Right ventricle myocardium inferior (tissue), 1 donor: ENCODE data around the gene NEK1. TPM values are rescaled to one million over a fixed set of nuclear protein-coding genes. Genes with fewer than 3 reads are reported as not detected.
"Not testable (repeated sequence)": the region's sequence is repeated elsewhere in the genome, so short reads cannot be mapped to it uniquely, and the experiment has no call there.

Source experiments
- ATAC-seq: fragments of 200-7000 bp; cut with Tn5 transposase; one replicate; pipeline ENCODE4 v1.9.1; 2020; ENCODE audit warnings: mild to moderate bottlenecking, moderate library complexity
- DNase-seq: peaks from one replicate; pipeline ENCODE4 v3.0.0; 2021; ENCODE audit errors: missing footprints
- intact Hi-C: fragments of 100-400 bp; cut with DNase I; formaldehyde crosslinking; loops from one replicate; pipeline ENCODE4 v1.11.0; 2022
- total RNA-seq: library from RNA; stranded (reverse); fragmentation: NEBNext Ultra II Directional; extraction: Animal tissue kit (Norgen Biotek cat#: 25700); gene quantifications from one replicate; pipeline ENCODE4 v1.2.1, GENCODE V29; 2021
- donor health status: DM: no; HTN: yes; CAD: no; lungs with severe emphysema.

NEK1 gene
- total RNA-seq, 1 donor from 2014 or later, result 13.8 TPM

- DNase-seq, result no peak
- ATAC-seq, result no peak
- intact Hi-C loops, result no loop called here
Measured at GRCh38 chr4:169446824-169447223, 165.6 kb downstream of the NEK1 start.

DNA sequence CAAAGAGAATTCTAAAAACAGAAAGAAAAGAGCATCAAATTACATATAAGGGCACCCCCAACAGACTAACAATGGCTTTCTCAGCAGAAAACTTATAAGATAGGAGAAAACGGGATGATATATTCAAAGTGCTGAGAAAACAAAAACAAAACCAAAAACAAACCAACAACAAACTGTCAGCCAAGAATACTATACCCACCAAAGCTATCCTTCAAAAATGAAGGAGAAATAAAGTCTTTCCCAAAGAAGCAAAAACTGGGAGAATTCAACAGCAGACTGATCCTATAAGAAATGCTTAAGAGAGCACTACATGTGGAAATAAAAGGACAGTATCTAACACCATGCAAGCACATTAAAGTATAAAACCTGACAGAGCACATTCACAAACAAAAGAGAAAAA lies 168.6 kb downstream of the NEK1 start:
- no peak for ATAC-seq
- intact Hi-C loops, result no loop called here
- no peak for DNase-seq

DNA sequence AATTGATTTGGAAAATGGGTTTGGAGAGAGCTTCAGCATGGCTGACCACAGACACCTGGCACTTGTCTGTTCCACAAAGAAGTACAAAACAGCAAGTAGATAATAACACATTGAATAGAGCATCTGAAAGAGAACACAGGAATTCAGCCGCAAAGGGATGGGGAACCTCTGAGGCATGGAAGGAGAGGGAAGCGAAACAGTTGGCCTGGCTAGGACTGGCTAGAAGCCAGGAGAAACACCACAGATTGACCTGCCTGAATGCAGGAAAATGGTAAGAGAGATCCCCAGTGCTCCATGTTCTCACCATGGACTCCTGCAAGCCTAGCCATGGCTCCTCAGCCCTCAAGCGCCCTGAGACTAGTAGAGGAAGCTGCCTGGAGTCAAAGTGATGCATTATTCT lies 171.9 kb downstream of the NEK1 start:
- ATAC-seq, result no peak
- intact Hi-C loops, result no loop called here
- DNase-seq, result no peak

DNA sequence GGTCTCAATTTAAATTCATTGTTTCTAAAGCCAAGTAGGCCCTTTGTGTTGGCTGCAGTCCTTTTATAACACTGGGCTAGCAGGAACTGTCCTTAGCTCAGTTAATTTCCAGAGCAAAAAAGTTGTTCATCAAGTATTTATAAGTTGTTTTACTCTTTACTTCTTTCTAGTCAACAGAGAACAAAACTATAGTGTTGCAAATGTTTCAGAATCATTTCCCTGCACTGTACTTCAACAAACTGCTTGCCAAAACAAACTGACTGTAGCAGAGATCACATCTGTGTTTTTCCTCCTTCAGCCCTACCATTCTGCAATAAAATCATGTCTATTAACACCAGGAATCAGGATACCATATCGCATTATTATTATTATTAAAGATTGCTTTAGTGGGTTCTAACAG lies 173.1 kb downstream of the NEK1 start:
- peak; percentile 37 for ATAC-seq
- no peak for DNase-seq
- intact Hi-C loops, result no loop called here

DNA sequence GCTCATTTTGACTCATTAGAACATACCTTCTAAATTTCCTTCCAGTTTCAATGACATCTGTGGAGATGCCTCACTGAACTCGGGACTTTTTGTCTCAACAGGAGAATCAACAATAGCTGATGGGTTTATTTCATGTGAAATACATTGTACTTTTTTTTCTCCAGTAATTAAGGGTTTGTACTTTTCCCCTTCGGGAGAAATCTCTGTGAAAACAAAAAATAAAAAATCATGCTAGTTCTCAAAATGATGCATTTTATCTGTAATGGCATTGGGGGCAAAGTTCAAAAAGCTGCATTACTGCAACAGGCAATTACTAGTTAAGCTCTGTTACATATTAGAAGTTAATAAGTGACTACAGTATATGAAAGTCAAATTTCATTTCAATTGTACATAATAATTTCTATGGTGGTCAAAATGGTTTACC lies 174.3 kb downstream of the NEK1 start:
- no peak for DNase-seq
- intact Hi-C loops, result no loop called here
- ATAC-seq, result no peak

DNA sequence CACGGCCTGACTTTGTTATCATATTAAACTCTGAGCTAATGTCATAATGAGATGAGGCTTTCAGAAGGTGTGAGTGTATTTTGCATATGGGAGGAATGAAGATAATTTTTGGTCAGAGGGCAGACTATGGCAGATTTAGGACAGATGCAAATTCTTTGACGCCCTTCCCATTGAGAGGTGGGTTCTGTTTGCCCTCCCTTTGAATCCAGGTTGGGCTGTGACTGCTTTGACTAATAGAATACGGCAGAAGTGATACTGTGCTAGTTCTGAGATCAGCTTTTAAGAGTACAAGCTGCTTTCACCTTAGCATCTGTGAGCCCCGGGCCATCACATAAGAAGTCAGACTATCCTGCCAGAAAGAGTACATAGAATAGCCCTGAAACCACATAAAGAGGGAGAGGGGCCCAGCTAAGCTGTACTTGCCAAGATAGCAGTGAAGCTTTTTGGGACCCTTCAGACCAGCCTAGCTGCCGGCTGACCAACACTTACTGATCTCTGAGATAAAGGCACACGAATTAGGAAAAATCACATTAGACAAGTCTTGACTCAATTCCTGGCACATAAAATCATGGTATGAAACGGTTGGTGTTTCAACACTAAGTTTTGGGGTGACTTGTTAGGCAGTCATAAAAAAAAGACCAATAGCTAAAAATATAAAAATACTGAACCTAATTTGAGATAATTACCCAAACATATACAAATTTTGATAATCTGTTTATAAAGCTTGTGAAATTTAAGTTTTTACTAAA lies 174.9 kb downstream of the NEK1 start:
- no peak for DNase-seq
- intact Hi-C loops, result no loop called here
- no peak for ATAC-seq

DNA sequence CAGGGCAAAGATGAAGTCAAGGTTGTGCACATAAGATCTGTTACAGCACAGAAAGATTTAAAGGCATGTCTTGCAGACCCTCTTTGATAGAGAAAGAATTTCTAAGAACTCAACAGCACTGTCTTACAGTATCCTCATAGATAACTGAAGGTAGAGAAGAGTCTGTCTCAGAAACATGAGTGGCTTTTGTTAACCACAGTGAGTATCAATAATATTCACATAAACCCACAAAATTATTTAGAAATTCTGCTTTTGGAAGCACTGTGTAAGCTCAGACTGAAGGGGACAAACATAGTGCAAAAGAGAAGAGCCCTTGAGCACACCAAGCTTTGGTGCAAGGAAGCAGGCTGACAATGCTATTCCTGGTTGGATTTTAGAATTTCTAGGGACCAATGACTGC lies 175.6 kb downstream of the NEK1 start:
- ATAC-seq, result no peak
- intact Hi-C loops, result no loop called here
- DNase-seq, result no peak

DNA sequence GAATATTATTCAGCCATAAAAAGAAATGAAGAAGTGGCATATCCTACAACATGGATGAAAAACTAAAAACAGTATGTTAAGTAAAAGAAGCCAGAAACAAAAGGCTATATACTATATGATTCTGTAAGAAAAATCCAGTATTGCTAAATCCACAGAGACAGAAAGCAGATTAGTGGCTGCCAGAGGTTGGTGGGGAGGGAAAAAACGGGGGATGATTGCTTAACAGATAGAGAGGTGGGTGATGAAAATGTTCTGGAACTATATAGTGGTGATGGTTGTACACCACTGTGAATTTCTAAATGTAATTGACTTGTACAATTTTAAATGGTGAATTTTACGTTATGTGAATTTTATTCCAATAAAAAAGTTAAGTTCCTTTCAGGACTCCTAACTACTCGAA lies 184.0 kb downstream of the NEK1 start:
- intact Hi-C loops, result no loop called here
- ATAC-seq, result no peak
- DNase-seq, result no peak

- intact Hi-C loops, ATAC-seq: not testable (repeated sequence)
Measured at GRCh38 chr4:169427727-169428126, 184.7 kb downstream of the NEK1 start.

DNA sequence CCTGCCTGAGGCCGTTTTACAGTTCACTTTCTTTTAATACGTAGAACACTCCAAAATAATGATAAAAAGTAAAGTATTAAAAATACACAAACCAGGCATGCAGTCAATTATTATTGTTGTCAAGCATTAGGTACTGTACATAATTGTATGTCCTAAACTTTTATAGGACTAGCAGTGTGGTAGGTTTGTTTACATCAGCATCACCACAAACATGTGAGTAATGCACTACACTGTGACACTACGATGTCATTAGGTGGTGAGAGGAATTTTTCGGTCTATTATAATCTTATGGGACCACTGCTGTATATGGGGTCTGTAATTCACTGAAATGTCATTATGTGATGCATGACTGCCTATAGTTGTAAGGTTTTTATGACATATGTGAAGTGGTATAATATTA lies 192.1 kb downstream of the NEK1 start:
- ATAC-seq, result no peak
- no peak for DNase-seq
- intact Hi-C loops, result no loop called here

More at GRCh38 chr4:169427727-169428126, 184.7 kb downstream of the NEK1 start:
- not testable (repeated sequence) for DNase-seq

DNA sequence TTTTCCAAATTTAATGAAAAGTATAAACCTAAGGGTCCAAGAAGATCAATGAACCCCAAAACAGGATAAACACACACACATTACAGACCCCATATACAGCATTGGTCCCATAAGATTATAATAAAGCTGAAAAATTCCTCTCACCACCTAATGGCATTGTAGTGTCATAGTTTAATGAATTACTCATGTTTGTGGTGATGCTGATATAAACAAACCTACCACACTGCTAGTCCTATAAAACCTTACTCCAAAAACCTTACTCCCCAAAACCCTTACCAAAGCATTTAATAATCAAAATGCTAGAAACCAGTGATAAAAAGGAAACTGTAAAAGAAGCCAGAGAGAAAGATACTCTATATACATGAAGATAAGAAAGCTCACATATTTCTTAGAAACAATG lies 193.5 kb downstream of the NEK1 start:
- ATAC-seq (no peak), DNase-seq (no peak)
- intact Hi-C loops, result no loop called here

GRCh38 chr4:169417629-169418282 lies 194.6 kb downstream of the NEK1 start:
- intact Hi-C loops, result no loop called here
- ATAC-seq (no peak), DNase-seq (no peak)

GRCh38 chr4:169416997-169417396 lies 195.4 kb downstream of the NEK1 start:
- intact Hi-C loops, result no loop called here
- DNase-seq (no peak), ATAC-seq (no peak)

DNA sequence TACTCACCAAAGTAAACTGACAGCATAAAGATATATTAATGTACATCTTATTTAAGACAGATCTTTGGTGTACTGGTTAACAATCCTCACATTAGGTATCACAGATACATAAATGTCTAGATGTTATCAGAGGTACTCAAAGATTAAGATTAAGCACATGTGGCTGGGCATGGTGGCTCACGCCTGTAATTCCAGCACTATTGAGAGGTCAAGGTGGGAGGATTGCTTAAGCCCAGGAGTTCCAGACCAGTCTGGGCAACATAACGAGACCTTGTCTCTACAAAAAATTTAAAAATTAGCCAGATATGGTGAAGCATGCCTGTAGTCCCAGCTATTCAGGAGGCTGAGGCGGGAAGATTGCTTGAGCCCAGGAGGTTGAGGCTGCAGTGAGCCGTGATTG lies 195.9 kb downstream of the NEK1 start:
- intact Hi-C loops, result no loop called here
- ATAC-seq, result no peak
- DNase-seq, result no peak

DNA sequence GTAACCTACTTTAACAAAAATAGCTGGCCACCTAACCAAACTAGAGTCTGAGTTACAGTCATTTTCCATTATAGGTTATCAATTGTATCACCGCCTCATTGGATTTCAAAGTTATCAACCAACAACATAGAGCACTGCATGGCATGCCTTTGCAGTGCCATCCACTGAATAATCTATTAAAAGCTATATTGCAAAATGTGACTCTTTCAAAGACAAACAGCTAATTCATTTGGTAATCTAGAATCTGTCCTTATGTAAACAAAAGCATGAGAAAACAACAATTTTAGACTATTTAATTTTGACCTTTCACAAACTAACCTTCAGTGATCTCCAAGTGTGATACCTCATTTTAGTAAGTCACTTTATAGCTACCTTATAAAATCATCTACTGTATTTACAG lies 197.5 kb downstream of the NEK1 start:
- ATAC-seq (no peak), DNase-seq (no peak)
- intact Hi-C loops, result no loop called here

- ATAC-seq, result no peak
- intact Hi-C loops, result no loop called here
Measured at GRCh38 chr4:169412046-169412445, 200.3 kb downstream of the NEK1 start.

DNA sequence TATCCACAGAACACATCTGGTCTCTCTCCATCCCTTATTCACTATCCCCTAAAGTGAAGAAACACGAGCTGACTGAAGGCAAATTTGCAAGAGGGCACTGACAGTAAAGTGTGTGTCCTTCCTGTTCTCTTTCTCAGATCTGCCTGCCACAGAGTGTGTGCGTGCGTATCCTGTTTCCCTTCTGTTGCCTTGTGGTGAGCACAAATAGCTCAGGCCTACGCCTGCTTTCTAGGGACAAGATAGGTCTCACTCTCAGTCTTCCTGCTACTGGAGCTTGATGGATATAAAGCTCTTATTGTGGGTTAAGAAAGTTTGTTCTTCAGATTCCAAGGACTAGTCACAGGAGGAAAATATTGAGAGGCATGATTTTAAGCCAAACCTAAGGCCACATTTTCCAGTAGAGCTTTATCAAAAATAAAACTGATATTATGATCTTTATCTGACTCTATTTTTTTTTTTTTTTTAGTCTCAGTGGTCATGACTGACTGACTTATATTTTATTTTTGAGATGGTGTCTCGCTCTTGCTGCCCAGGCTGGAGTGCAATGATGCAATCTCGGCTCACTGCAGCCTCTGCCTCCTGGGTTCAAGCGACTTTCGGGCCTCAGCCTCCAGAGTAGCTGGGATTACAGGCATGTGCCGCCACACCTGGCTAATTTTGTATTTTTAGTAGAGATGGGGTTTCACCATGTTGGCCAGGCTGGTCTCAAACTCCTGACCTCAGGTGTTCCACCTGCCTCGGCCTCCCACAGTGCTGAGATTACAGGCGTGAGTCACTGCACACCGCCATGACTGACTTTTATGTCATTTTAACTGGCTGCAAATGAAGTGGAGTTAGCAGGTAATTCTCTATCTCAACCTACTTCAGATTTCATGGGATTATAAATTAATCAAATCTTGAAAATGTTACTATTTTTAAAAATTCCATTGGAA lies 201.3 kb downstream of the NEK1 start:
- ATAC-seq, result no peak

More at GRCh38 chr4:169412046-169412445, 200.3 kb downstream of the NEK1 start:
- DNase-seq, result no peak

DNA sequence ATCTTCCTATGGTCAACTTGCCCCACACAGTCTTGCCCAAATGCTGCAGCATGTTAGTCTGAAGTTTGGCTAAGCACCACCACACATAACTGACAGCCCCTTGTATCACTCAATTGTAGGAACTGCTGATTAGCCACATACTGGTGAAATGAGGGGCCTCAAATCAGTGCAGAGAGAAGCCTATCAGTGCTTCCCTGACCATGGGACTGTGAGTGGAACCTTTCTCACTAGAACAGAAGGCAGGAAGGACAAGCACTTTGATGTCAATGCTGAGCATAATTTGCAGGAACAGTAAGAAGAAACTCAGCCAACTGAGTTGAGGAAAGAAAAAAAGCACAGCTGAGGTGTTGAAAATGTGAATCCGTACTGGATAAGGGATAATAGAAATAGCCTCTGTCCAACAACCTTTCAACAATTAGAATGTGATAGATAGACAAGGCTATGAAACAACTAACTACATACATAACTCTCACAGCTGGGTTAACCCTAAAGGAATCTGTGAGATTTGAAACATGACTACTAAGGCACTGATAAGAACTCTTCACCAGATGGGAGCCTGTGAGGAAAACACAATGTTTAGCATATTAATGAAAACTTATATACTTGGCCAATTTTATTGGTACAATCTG lies 205.1 kb downstream of the NEK1 start:
- intact Hi-C loops, result loop anchor here (5.0 to 10.0 kb wide), 2 partner anchors 95 to 133 kb away; partner anchors contain the start of gene SH3RF1
- DNase-seq (no peak), ATAC-seq (peak; percentile 93)

More for the DNA sequence above, 201.3 kb downstream of the NEK1 start:
- DNase-seq, result no peak
- intact Hi-C loops, result no loop called here

- intact Hi-C loops, result loop anchor here (5.0 to 10.0 kb wide), 2 partner anchors 93 to 130 kb away; partner anchors contain the start of gene SH3RF1
- DNase-seq (no peak), ATAC-seq (no peak)
Measured at GRCh38 chr4:169404960-169405359, 207.4 kb downstream of the NEK1 start.
